Measurements from ENCODE around the gene SPATA45. TPM values are rescaled to one million over a fixed set of nuclear protein-coding genes. Genes with fewer than 3 reads are reported as not detected.

Gene SPATA45
- total and polyA plus RNA-seq, 2 of the 13 experiments (the other 11 are each of a cell fraction or from before 2014, with no cell fraction given): 0.17 to 0.64 TPM

DNA sequence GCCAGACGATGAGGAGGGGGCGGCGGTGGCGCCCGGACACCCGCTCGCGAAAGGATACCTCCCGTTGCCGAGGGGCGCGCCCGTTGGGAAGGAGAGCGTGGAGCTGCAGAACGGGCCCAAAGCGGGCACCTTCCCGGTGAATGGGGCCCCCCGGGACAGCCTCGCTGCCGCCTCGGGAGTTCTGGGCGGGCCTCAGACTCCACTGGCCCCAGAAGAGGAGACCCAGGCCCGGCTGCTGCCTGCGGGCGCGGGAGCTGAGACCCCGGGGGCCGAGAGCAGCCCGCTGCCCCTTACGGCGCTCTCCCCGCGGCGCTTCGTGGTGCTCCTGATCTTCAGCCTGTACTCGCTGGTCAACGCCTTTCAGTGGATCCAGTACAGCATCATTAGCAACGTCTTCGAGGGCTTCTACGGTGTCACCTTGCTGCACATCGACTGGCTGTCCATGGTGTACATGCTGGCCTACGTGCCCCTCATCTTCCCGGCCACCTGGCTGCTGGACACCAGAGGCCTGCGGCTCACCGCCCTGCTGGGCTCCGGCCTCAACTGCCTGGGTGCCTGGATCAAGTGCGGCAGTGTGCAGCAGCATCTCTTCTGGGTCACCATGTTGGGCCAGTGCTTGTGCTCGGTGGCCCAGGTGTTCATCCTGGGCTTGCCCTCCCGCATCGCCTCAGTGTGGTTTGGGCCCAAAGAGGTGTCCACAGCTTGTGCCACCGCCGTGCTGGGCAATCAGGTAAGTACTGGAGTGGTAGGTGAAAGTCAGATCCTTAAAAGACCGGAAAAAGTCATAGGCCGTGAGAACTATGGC lies 11.2 kb upstream of the SPATA45 start (continued):
- TF ChIP-seq ZBTB46 (CRISPR knock-in tag; IDR thresholded peaks at IDR 0.05; ENCODE audit: borderline replicate concordance) (no peak), RAD51 (IDR thresholded peaks at IDR 0.05; ENCODE audit: borderline replicate concordance) (no peak), HNRNPUL1 (IDR thresholded peaks at IDR 0.05; ENCODE audit: low read depth, low read length) (no peak), ZNF280B (CRISPR knock-in tag; IDR thresholded peaks at IDR 0.05; ENCODE audit: borderline replicate concordance) (no peak), CC2D1A (CRISPR knock-in tag; IDR thresholded peaks at IDR 0.05) (no peak), DR1 (CRISPR knock-in tag; IDR thresholded peaks at IDR 0.05) (no peak), YEATS2 (CRISPR knock-in tag; IDR thresholded peaks at IDR 0.05; ENCODE audit: borderline replicate concordance) (no peak), SATB2 (CRISPR knock-in tag; IDR thresholded peaks at IDR 0.05) (peak; percentile 55; the same call in 1 of the 2 replicates)
- TF ChIP-seq, protein P1, sequence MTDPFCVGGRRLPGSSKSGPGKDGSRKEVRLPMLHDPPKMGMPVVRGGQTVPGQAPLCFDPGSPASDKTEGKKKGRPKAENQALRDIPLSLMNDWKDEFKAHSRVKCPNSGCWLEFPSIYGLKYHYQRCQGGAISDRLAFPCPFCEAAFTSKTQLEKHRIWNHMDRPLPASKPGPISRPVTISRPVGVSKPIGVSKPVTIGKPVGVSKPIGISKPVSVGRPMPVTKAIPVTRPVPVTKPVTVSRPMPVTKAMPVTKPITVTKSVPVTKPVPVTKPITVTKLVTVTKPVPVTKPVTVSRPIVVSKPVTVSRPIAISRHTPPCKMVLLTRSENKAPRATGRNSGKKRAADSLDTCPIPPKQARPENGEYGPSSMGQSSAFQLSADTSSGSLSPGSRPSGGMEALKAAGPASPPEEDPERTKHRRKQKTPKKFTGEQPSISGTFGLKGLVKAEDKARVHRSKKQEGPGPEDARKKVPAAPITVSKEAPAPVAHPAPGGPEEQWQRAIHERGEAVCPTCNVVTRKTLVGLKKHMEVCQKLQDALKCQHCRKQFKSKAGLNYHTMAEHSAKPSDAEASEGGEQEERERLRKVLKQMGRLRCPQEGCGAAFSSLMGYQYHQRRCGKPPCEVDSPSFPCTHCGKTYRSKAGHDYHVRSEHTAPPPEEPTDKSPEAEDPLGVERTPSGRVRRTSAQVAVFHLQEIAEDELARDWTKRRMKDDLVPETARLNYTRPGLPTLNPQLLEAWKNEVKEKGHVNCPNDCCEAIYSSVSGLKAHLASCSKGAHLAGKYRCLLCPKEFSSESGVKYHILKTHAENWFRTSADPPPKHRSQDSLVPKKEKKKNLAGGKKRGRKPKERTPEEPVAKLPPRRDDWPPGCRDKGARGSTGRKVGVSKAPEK (CRISPR knock-in tag; IDR thresholded peaks at IDR 0.05; ENCODE audit: borderline replicate concordance): no peak
- TF ChIP-seq, protein P2, sequence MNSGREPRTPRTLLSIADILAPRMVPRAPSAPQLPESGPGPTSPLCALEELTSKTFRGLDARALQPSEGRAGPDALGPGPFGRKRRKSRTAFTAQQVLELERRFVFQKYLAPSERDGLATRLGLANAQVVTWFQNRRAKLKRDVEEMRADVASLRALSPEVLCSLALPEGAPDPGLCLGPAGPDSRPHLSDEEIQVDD (CRISPR knock-in tag; IDR thresholded peaks at IDR 0.05; ENCODE audit: borderline replicate concordance): 0 out of 2 replicates have a peak, but pooled peaks have one; percentile 29
- TF ChIP-seq, protein P3, sequence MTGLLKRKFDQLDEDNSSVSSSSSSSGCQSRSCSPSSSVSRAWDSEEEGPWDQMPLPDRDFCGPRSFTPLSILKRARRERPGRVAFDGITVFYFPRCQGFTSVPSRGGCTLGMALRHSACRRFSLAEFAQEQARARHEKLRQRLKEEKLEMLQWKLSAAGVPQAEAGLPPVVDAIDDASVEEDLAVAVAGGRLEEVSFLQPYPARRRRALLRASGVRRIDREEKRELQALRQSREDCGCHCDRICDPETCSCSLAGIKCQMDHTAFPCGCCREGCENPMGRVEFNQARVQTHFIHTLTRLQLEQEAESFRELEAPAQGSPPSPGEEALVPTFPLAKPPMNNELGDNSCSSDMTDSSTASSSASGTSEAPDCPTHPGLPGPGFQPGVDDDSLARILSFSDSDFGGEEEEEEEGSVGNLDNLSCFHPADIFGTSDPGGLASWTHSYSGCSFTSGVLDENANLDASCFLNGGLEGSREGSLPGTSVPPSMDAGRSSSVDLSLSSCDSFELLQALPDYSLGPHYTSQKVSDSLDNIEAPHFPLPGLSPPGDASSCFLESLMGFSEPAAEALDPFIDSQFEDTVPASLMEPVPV (CRISPR knock-in tag; IDR thresholded peaks at IDR 0.05): no peak
- TF ChIP-seq, protein P4, sequence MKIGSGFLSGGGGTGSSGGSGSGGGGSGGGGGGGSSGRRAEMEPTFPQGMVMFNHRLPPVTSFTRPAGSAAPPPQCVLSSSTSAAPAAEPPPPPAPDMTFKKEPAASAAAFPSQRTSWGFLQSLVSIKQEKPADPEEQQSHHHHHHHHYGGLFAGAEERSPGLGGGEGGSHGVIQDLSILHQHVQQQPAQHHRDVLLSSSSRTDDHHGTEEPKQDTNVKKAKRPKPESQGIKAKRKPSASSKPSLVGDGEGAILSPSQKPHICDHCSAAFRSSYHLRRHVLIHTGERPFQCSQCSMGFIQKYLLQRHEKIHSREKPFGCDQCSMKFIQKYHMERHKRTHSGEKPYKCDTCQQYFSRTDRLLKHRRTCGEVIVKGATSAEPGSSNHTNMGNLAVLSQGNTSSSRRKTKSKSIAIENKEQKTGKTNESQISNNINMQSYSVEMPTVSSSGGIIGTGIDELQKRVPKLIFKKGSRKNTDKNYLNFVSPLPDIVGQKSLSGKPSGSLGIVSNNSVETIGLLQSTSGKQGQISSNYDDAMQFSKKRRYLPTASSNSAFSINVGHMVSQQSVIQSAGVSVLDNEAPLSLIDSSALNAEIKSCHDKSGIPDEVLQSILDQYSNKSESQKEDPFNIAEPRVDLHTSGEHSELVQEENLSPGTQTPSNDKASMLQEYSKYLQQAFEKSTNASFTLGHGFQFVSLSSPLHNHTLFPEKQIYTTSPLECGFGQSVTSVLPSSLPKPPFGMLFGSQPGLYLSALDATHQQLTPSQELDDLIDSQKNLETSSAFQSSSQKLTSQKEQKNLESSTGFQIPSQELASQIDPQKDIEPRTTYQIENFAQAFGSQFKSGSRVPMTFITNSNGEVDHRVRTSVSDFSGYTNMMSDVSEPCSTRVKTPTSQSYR (CRISPR knock-in tag; IDR thresholded peaks at IDR 0.05; ENCODE audit: borderline replicate concordance): no peak

Data from HepG2 (cell line).